ENCODE measurements around the gene SLFN11.
A peak's percentile ranks its signal among the peaks of the same experiment; 100 is the strongest.
"Not testable (repeated sequence)": the region's sequence is repeated elsewhere in the genome, so short reads cannot be mapped to it uniquely, and the experiment has no call there.

SLFN11 gene

GRCh38 chr17:35359398-35359797 is 14.0 kb downstream of the SLFN11 start:
- no peak for FAIRE-seq
- no peak for DNase-seq (ENCODE audit: insufficient read length, low spot score)

- DNase-seq (ENCODE audit: insufficient read length, low spot score) (no peak), FAIRE-seq (no peak)
Measured at GRCh38 chr17:35352284-35352683, 21.1 kb downstream of the SLFN11 start.

GRCh38 chr17:35350493-35350892 is 22.9 kb downstream of the SLFN11 start:
- FAIRE-seq: no peak
- no peak for DNase-seq (ENCODE audit: insufficient read length, low spot score)

- peak; percentile 84 for FAIRE-seq
- no peak for DNase-seq (ENCODE audit: insufficient read length, low spot score)
Measured at GRCh38 chr17:35345926-35346771, 27.3 kb downstream of the SLFN11 start.

GRCh38 chr17:35345445-35345925 is 27.9 kb downstream of the SLFN11 start:
- FAIRE-seq: no peak
- no peak for DNase-seq (ENCODE audit: insufficient read length, low spot score)

GRCh38 chr17:35344262-35344661 is 29.2 kb downstream of the SLFN11 start:
- FAIRE-seq: no peak
- DNase-seq (ENCODE audit: insufficient read length, low spot score): no peak

- FAIRE-seq (peak; percentile 8), DNase-seq (ENCODE audit: insufficient read length, low spot score) (no peak)
Measured at GRCh38 chr17:35342276-35342675, 31.1 kb downstream of the SLFN11 start.

GRCh38 chr17:35341411-35341992 is 31.9 kb downstream of the SLFN11 start:
- DNase-seq (ENCODE audit: insufficient read length, low spot score) (no peak), FAIRE-seq (peak; percentile 96)

GRCh38 chr17:35338230-35338629 is 35.2 kb downstream of the SLFN11 start:
- FAIRE-seq (no peak), DNase-seq (ENCODE audit: insufficient read length, low spot score) (no peak)

GRCh38 chr17:35337364-35337763 is 36.1 kb downstream of the SLFN11 start:
- no peak for DNase-seq (ENCODE audit: insufficient read length, low spot score)
- no peak for FAIRE-seq

GRCh38 chr17:35333578-35333977 is 39.8 kb downstream of the SLFN11 start:
- DNase-seq (ENCODE audit: insufficient read length, low spot score); FAIRE-seq: not testable (repeated sequence)

GRCh38 chr17:35322749-35323148 is 50.7 kb downstream of the SLFN11 start:
- FAIRE-seq: no peak
- DNase-seq (ENCODE audit: insufficient read length, low spot score): no peak

GRCh38 chr17:35315971-35316370 is 57.5 kb downstream of the SLFN11 start:
- DNase-seq (ENCODE audit: insufficient read length, low spot score) (no peak), FAIRE-seq (no peak)

- FAIRE-seq: no peak
- DNase-seq (ENCODE audit: insufficient read length, low spot score): no peak
Measured at GRCh38 chr17:35315283-35315682, 58.1 kb downstream of the SLFN11 start.

- no peak for FAIRE-seq
- no peak for DNase-seq (ENCODE audit: insufficient read length, low spot score)
Measured at GRCh38 chr17:35314415-35315216, 58.8 kb downstream of the SLFN11 start.

GRCh38 chr17:35313875-35314409 is 59.5 kb downstream of the SLFN11 start:
- FAIRE-seq: no peak

GRCh38 chr17:35312790-35313711 is 60.4 kb downstream of the SLFN11 start:
- DNase-seq (ENCODE audit: insufficient read length, low spot score) (peak; percentile 54), FAIRE-seq (peak; percentile 100)

More at GRCh38 chr17:35313875-35314409, 59.5 kb downstream of the SLFN11 start:
- no peak for DNase-seq (ENCODE audit: insufficient read length, low spot score)

GRCh38 chr17:35312346-35312745 is 61.1 kb downstream of the SLFN11 start:
- FAIRE-seq: no peak
- no peak for DNase-seq (ENCODE audit: insufficient read length, low spot score)

- FAIRE-seq; DNase-seq (ENCODE audit: insufficient read length, low spot score): not testable (repeated sequence)
Measured at GRCh38 chr17:35309345-35309744, 64.1 kb downstream of the SLFN11 start.
